HG03469 (cell line): ENCODE measurements around the gene WASF2.
"Not testable (repeated sequence)": the region's sequence is repeated elsewhere in the genome, so short reads cannot be mapped to it uniquely, and the experiment has no call there.

Experiments used
- ATAC-seq: cut with Tn5 transposase; IDR thresholded peaks from one replicate; pipeline ENCODE4 v1.9.1; 2021; ENCODE audit warnings: mild to moderate bottlenecking, moderate library complexity, moderate number of reproducible peaks; ENCODE audit not compliant: unreplicated experiment

WASF2 gene

GRCh38 chr1:27489973-27490741 is at the start of gene WASF2:
Gene WASF2, minus strand, starts transcription at chr1:27490167. Its CDS starts 61,277 bp downstream, at chr1:27428890.
- peak; percentile 58 for ATAC-seq

GRCh38 chr1:27538793-27539192 is 48.8 kb upstream of the WASF2 start:
- ATAC-seq: no peak

- not testable (repeated sequence) for ATAC-seq
Observed at GRCh38 chr1:27538305-27538676, 48.3 kb upstream of the WASF2 start.

- no peak for ATAC-seq
Observed at GRCh38 chr1:27536767-27537166, 46.8 kb upstream of the WASF2 start.

- no peak for ATAC-seq
Observed at GRCh38 chr1:27536010-27536757, 46.2 kb upstream of the WASF2 start.

GRCh38 chr1:27535386-27535785 is 45.4 kb upstream of the WASF2 start:
- no peak for ATAC-seq

- ATAC-seq: no peak
Observed at GRCh38 chr1:27531959-27532685, 42.2 kb upstream of the WASF2 start.

- ATAC-seq: no peak
Observed at GRCh38 chr1:27530192-27530591, 40.2 kb upstream of the WASF2 start.

- no peak for ATAC-seq
Observed at GRCh38 chr1:27529704-27530018, 39.7 kb upstream of the WASF2 start.

GRCh38 chr1:27528818-27529703 is 39.1 kb upstream of the WASF2 start:
- ATAC-seq: no peak

- no peak for ATAC-seq
Observed at GRCh38 chr1:27527890-27528817, 38.2 kb upstream of the WASF2 start.

GRCh38 chr1:27527223-27527889 is 37.4 kb upstream of the WASF2 start:
- no peak for ATAC-seq

- ATAC-seq: no peak
Observed at GRCh38 chr1:27526569-27527222, 36.7 kb upstream of the WASF2 start.

- no peak for ATAC-seq
Observed at GRCh38 chr1:27525296-27526272, 35.6 kb upstream of the WASF2 start.

GRCh38 chr1:27523337-27524020 is 33.5 kb upstream of the WASF2 start:
- no peak for ATAC-seq

GRCh38 chr1:27522432-27523336 is 32.7 kb upstream of the WASF2 start:
- ATAC-seq: no peak
